Liver (tissue), 9 donors: Measurements from ENCODE around the gene VSNL1. TPM values are rescaled to one million over a fixed set of nuclear protein-coding genes. Genes with fewer than 3 reads are reported as not detected.

Experiments used
- DNase-seq: peaks from one replicate; pipeline ENCODE4 v3.0.0-alpha.2; 2017; ENCODE audit warnings: low spot score
- H3K27ac ChIP-seq, 2 donors: one replicate each; pipeline ENCODE4 v1.7.0; 2013; ENCODE audit warnings: inconsistent platforms in 2 of 2, low read length in 2 of 2, control low read depth in 1 of 2, low read depth in 1 of 2, mild to moderate bottlenecking in 1 of 2
- H3K27me3 ChIP-seq, 4 donors: one replicate each; pipeline versions ENCODE4 v1.6.1 to v1.7.0; 2013; ENCODE audit warnings: low read length in 3 of 4, inconsistent platforms in 1 of 4, mild to moderate bottlenecking in 1 of 4, moderate library complexity in 1 of 4; ENCODE audit not compliant: control insufficient read depth in 4 of 4, insufficient read depth in 4 of 4
- H3K36me3 ChIP-seq, 4 donors: one replicate each; pipeline versions ENCODE4 v1.6.1 to v1.7.0; 2013; ENCODE audit warnings: low read length in 3 of 4, mild to moderate bottlenecking in 3 of 4, low read depth in 1 of 4, moderate library complexity in 1 of 4; ENCODE audit not compliant: control insufficient read depth in 4 of 4, insufficient read depth in 3 of 4
- H3K4me1 ChIP-seq, 4 donors: one replicate each; pipeline versions ENCODE4 v1.6.1 to v1.7.0; 2013; ENCODE audit warnings: low read length in 3 of 4, mild to moderate bottlenecking in 3 of 4, moderate library complexity in 1 of 4; ENCODE audit not compliant: control insufficient read depth in 4 of 4, insufficient read depth in 4 of 4
- H3K4me3 ChIP-seq, 3 donors: one replicate each; pipeline versions ENCODE4 v1.6.1 to v1.7.0; 2013; ENCODE audit warnings: low read length in 3 of 3, control low read depth in 1 of 3, low read depth in 1 of 3, mild to moderate bottlenecking in 1 of 3
- H3K9ac ChIP-seq, 2 donors: one replicate each; pipeline ENCODE4 v1.7.0; 2013; ENCODE audit warnings: low read length in 2 of 2, mild to moderate bottlenecking in 2 of 2, moderate library complexity in 2 of 2, control low read depth in 1 of 2, low read depth in 1 of 2
- H3K9me3 ChIP-seq, 4 donors: one replicate each; pipeline versions ENCODE4 v1.6.1 to v1.7.0; 2013; ENCODE audit warnings: low read length in 3 of 4; ENCODE audit not compliant: control insufficient read depth in 4 of 4
- ATF3 ChIP-seq: IDR thresholded peaks from 2 replicates; pipeline ENCODE4 v1.6.1; 2016; ENCODE audit warnings: antibody characterized with exemption
- CTCF ChIP-seq: fragments of 150-350 bp; IDR thresholded peaks from 2 replicates; pipeline ENCODE4 v1.5.1; 2017; ENCODE audit warnings: improper control_type of control experiment, low read depth, low read length; ENCODE audit not compliant: missing input control
- EGR1 ChIP-seq, 2 donors: IDR thresholded peaks; 2 replicates each; pipeline ENCODE4 v1.6.1; 2016 to 2018; ENCODE audit warnings: antibody characterized with exemption in 2 of 2, low read depth in 2 of 2
- FOXA1 ChIP-seq: IDR thresholded peaks from 2 replicates; pipeline ENCODE4 v1.6.1; 2016; ENCODE audit warnings: antibody characterized with exemption
- FOXA2 ChIP-seq: IDR thresholded peaks from 2 replicates; pipeline ENCODE4 v1.6.1; 2016; ENCODE audit warnings: antibody characterized with exemption
- GABPA ChIP-seq, 2 donors: IDR thresholded peaks in 1 of 2; conservative IDR thresholded peaks in 1 of 2; 2 replicates each; pipeline ENCODE4 v1.6.1; 2016; ENCODE audit warnings: antibody characterized with exemption in 2 of 2, mild to moderate bottlenecking in 1 of 2, moderate library complexity in 1 of 2
- HNF4A ChIP-seq, 2 donors: conservative IDR thresholded peaks; 2 replicates each; pipeline ENCODE4 v1.6.1; 2016; ENCODE audit warnings: antibody characterized with exemption in 2 of 2, mild to moderate bottlenecking in 2 of 2
- HNF4G ChIP-seq: IDR thresholded peaks from 2 replicates; pipeline ENCODE4 v1.6.1; 2016; ENCODE audit warnings: antibody characterized with exemption
- JUND ChIP-seq, 2 donors: IDR thresholded peaks; 2 replicates each; pipeline ENCODE4 v1.6.1; 2016; ENCODE audit warnings: antibody characterized with exemption in 2 of 2
- MAX ChIP-seq: IDR thresholded peaks from 2 replicates; pipeline ENCODE4 v1.6.1; 2016; ENCODE audit warnings: antibody characterized with exemption
- NR2F2 ChIP-seq: IDR thresholded peaks from 2 replicates; pipeline ENCODE4 v1.6.1; 2016; ENCODE audit warnings: antibody characterized with exemption
- RAD21 ChIP-seq, 2 donors: IDR thresholded peaks; 2 replicates each; pipeline ENCODE4 v1.6.1; 2016; ENCODE audit warnings: antibody characterized with exemption in 2 of 2, mild to moderate bottlenecking in 2 of 2
- REST ChIP-seq: IDR thresholded peaks from 2 replicates; pipeline ENCODE4 v1.6.1; 2016; ENCODE audit warnings: antibody characterized with exemption, mild to moderate bottlenecking
- RXRA ChIP-seq, 2 donors: IDR thresholded peaks; 2 replicates each; pipeline ENCODE4 v1.6.1; 2017 to 2018; ENCODE audit warnings: antibody characterized with exemption in 2 of 2, mild to moderate bottlenecking in 1 of 2
- SP1 ChIP-seq: IDR thresholded peaks from 2 replicates; pipeline ENCODE4 v1.6.1; 2018; ENCODE audit warnings: antibody characterized with exemption, mild to moderate bottlenecking
- TAF1 ChIP-seq: conservative IDR thresholded peaks from 2 replicates; pipeline ENCODE4 v1.6.1; 2016; ENCODE audit warnings: antibody characterized with exemption, mild to moderate bottlenecking
- YY1 ChIP-seq: IDR thresholded peaks from 2 replicates; pipeline ENCODE4 v1.6.1; 2016; ENCODE audit warnings: antibody characterized with exemption, mild to moderate bottlenecking
- ZBTB33 ChIP-seq: IDR thresholded peaks from 2 replicates; pipeline ENCODE4 v1.6.1; 2016; ENCODE audit warnings: antibody characterized with exemption
- WGBS: extraction: QIAGEN DNeasy Blood & Tissue Kit; methylation state at CpG from one replicate; pipeline ENCODE4 v1.1.7; 2013; 5-methylcytosine and 5-hydroxymethylcytosine counted together
- polyA plus RNA-seq, 2 donors: library from polyadenylated mRNA; stranded (reverse) in 1 of 2; unstranded in 1 of 2; fragments of 200-250 nt in 1 of 2; fragments of >200 nt in 1 of 2; fragmentation: Nextera tagmentation in 1 of 2; extraction: Ambion mirVana in 1 of 2; gene quantifications; one replicate each; pipeline versions ENCODE4 v1.2.1 to v1.2.3, GENCODE V29; 2013 to 2015
- total RNA-seq, 2 donors: library from RNA; depleted of rRNA; stranded (reverse); fragments of >200 nt; gene quantifications; one replicate each; pipeline ENCODE4 v1.2.3, GENCODE V29; 2014
- donor health status: healthy.
- donor health status: healthy.
- donor health status: healthy.
- donor health status: healthy.
- donor health status: healthy.

The VSNL1 gene
- total and polyA plus RNA-seq, 4 donors: 2.2 to 32.9 (median 6.3) TPM

- no peak for TF ChIP-seq HNF4G
- no peak for TF ChIP-seq REST
- no peak for TF ChIP-seq RXRA (IDR thresholded peaks at IDR 0.05)
- TF ChIP-seq TAF1: no peak
- Histone ChIP-seq H3K36me3 (no peaks in the 10 kb centered on the region), H3K9ac (no peak overlapping the region), H3K9me3 (no peaks in the 10 kb centered on the region), H3K27ac (peak overlapping the region in 1 of 2 donors; percentile 24), H3K27me3 (no peaks in the 10 kb centered on the region), H3K4me3 (peak overlapping the region in 1 of 3 donors; percentile 5), H3K4me1 (peaks cover 0 to 51% (median 30%) of the 10 kb centered on the region in 4 donors)
- WGBS: 32% methylated on average over 6 of the region's 6 CpGs
- DNase-seq: no peak
These were observed 2.7 kb downstream of the VSNL1 start for GRCh38 chr2:17543131-17543660.

GRCh38 chr2:17543848-17544247 lies 3.4 kb downstream of the VSNL1 start:
- Histone ChIP-seq H3K27ac (peak overlapping the region in 1 of 2 donors; percentile 24), H3K9me3 (no peaks in the 10 kb centered on the region), H3K9ac (no peak overlapping the region), H3K27me3 (no peaks in the 10 kb centered on the region), H3K36me3 (no peaks in the 10 kb centered on the region), H3K4me3 (no peak overlapping the region), H3K4me1 (peaks cover 0 to 55% (median 33%) of the 10 kb centered on the region in 4 donors)
- no peak for TF ChIP-seq HNF4A (conservative IDR thresholded peaks at IDR 0.05)
- TF ChIP-seq RAD21 (IDR thresholded peaks at IDR 0.05): no peak
- no peak for TF ChIP-seq NR2F2
- TF ChIP-seq GABPA (IDR thresholded peaks at IDR 0.05 in 1 of 2, conservative IDR thresholded peaks at IDR 0.05 in 1 of 2): no peak
- TF ChIP-seq ATF3: no peak
- no peak for TF ChIP-seq ZBTB33
- TF ChIP-seq MAX: no peak
- TF ChIP-seq EGR1 (IDR thresholded peaks at IDR 0.05; ENCODE audit: low read depth in 2 of 2): no peak
- TF ChIP-seq SP1: no peak
- no peak for TF ChIP-seq JUND (IDR thresholded peaks at IDR 0.05)
- no peak for TF ChIP-seq HNF4G
- TF ChIP-seq TAF1: no peak
- TF ChIP-seq FOXA2: no peak
- TF ChIP-seq FOXA1: no peak
- no peak for TF ChIP-seq YY1
- no peak for TF ChIP-seq CTCF
- no peak for TF ChIP-seq RXRA (IDR thresholded peaks at IDR 0.05)
- TF ChIP-seq REST: no peak
- DNase-seq: no peak
